Activated T-helper 1 cell treated with anti-CD3 and anti-CD28 coated beads, Interleukin-12 subunit alpha, Interleukin-12 subunit beta, Interleukin-2, Interleukin-4 antibody, amounts not matched to agents 30 ng/mL and 10 ng/mL and 1 ng/mL, durations not matched to agents 14 hours and 24 hours and 36 hours (primary cell): ENCODE measurements around the gene PHF20. TPM values are rescaled to one million over a fixed set of nuclear protein-coding genes. Genes with fewer than 3 reads are reported as not detected.

ENCODE experiments used
- DNase-seq: peaks from one replicate; pipeline ENCODE4 v3.0.0; 2021; ENCODE audit warnings: low spot score
- H3K27ac Mint-ChIP-seq: one replicate; pipeline ENCODE4 v1.8.0; 2021; ENCODE audit warnings: mild to moderate bottlenecking, mixed read lengths
- H3K27me3 Mint-ChIP-seq: one replicate; pipeline ENCODE4 v1.8.0; 2022; ENCODE audit warnings: mild to moderate bottlenecking, moderate library complexity, mixed read lengths; ENCODE audit not compliant: insufficient read depth
- H3K36me3 Mint-ChIP-seq: one replicate; pipeline ENCODE4 v1.8.0; 2021; ENCODE audit warnings: low read depth, mixed read lengths
- H3K4me1 Mint-ChIP-seq: one replicate; pipeline ENCODE4 v1.8.0; 2021; ENCODE audit warnings: low read depth, mixed read lengths
- H3K4me3 Mint-ChIP-seq: one replicate; pipeline ENCODE4 v1.8.0; 2021; ENCODE audit warnings: mild to moderate bottlenecking, moderate library complexity, mixed read lengths
- H3K9me3 Mint-ChIP-seq: one replicate; pipeline ENCODE4 v1.8.0; 2021; ENCODE audit warnings: mixed read lengths
- intact Hi-C: fragments of 100-400 bp; cut with micrococcal nuclease; formaldehyde crosslinking; loops from one replicate; pipeline ENCODE4 v1.15.1; 2024
- total RNA-seq: library from RNA; stranded (reverse); gene quantifications from 2 replicates; pipeline ENCODE4 v1.2.3, GENCODE V29; 2022

Gene PHF20
- total RNA-seq, 1 donor from 2014 or later = 50.5 TPM

GRCh38 chr20:35909796-35910195 lies 138.0 kb downstream of the PHF20 start:
- Mint-ChIP-seq H3K27ac (no peak overlapping the region), H3K9me3 (no peaks in the 10 kb centered on the region), H3K4me1 (peaks cover 24% of the 10 kb centered on the region), H3K36me3 (peaks cover 34% of the 10 kb centered on the region), H3K4me3 (no peak overlapping the region), H3K27me3 (no peaks in the 10 kb centered on the region)
- intact Hi-C loops = no loop called here
- no peak for DNase-seq

- no peaks in the 10 kb centered on the region for H3K27me3 Mint-ChIP-seq
- no peak overlapping the region for H3K4me3 Mint-ChIP-seq
- H3K9me3 Mint-ChIP-seq = no peaks in the 10 kb centered on the region
- H3K4me1 Mint-ChIP-seq = peaks cover 24% of the 10 kb centered on the region
- no peak overlapping the region for H3K27ac Mint-ChIP-seq
- intact Hi-C loops = no loop called here
- DNase-seq = no peak
- peaks cover 31% of the 10 kb centered on the region for H3K36me3 Mint-ChIP-seq
Measured at GRCh38 chr20:35910254-35910653, 138.4 kb downstream of the PHF20 start.

DNA sequence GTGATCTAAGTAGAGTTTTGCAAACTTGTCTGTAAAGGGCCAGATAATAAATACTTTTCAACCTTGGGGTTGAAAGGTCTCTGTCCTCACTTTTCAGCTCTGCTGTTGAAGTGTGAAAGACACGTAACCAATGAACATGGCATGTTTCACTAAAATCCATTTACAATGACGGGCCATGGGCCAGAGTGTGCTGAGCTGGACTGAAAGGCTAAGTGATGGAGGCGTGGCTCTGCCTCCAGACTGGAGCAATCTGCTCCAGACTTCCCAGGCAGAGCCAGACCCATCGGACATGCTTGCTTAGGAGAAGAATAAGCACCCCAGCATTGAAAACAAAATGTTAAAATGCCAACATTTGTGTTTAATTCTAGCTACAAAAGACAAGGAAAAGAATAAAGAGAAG lies 141.1 kb downstream of the PHF20 start:
- intact Hi-C loops = no loop called here
- peaks cover 23% of the 10 kb centered on the region for H3K36me3 Mint-ChIP-seq
- no peak overlapping the region for H3K4me3 Mint-ChIP-seq
- DNase-seq = no peak
- H3K27me3 Mint-ChIP-seq = no peaks in the 10 kb centered on the region
- no peaks in the 10 kb centered on the region for H3K9me3 Mint-ChIP-seq
- H3K27ac Mint-ChIP-seq = no peak overlapping the region
- H3K4me1 Mint-ChIP-seq = peaks cover 24% of the 10 kb centered on the region

DNA sequence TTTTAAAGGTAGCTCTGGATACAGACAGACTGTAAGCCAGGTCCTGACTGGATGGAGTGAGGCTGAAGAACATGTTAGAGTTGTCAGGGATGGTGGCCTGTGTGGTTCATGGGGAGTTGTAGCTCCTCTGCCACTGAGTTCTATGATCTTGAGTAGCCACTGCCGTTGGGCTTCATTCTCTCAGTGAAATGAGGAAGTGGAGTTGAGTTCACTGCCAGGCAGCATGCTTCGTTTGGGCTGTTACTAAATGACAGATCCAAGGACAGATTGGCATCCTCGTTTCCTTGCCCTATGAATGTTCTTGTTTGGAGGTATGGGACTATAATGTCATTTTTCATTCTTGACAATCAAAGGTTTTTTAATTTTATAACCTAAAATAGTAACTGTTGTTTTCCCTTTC lies 145.3 kb downstream of the PHF20 start:
- Mint-ChIP-seq H3K27me3 (no peaks in the 10 kb centered on the region), H3K36me3 (peaks cover 17% of the 10 kb centered on the region), H3K4me1 (peaks cover 7% of the 10 kb centered on the region), H3K4me3 (no peak overlapping the region), H3K9me3 (no peaks in the 10 kb centered on the region), H3K27ac (no peak overlapping the region)
- intact Hi-C loops = no loop called here
- DNase-seq = no peak

GRCh38 chr20:35918021-35918420 lies 146.2 kb downstream of the PHF20 start:
- DNase-seq = no peak
- Mint-ChIP-seq H3K9me3 (no peaks in the 10 kb centered on the region), H3K27me3 (no peaks in the 10 kb centered on the region), H3K4me1 (peaks cover 7% of the 10 kb centered on the region), H3K36me3 (peaks cover 16% of the 10 kb centered on the region), H3K27ac (no peak overlapping the region), H3K4me3 (no peak overlapping the region)
- intact Hi-C loops = no loop called here

DNA sequence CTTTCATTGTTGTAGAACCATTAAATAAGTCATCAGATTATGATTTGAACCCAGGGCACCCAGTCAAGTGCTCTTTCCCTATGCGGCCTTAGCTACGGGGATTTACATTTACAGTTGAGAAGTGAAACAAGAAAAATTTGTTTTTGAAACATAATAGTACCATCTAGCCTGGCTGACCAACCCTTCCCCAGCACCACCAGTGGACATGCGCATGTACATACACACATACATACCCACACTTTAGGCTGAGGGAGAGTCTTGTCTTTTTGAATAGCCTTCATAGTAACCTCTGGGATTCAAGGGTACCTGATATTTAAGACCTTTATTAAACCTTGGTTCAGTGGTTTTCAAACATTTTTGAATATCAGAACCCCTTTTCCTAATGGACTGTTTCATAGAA lies 148.7 kb downstream of the PHF20 start:
- H3K4me1 Mint-ChIP-seq = no peaks in the 10 kb centered on the region
- DNase-seq = no peak
- intact Hi-C loops = no loop called here
- no peak overlapping the region for H3K27ac Mint-ChIP-seq
- no peaks in the 10 kb centered on the region for H3K9me3 Mint-ChIP-seq
- H3K36me3 Mint-ChIP-seq = peaks cover 7% of the 10 kb centered on the region
- no peak overlapping the region for H3K4me3 Mint-ChIP-seq
- H3K27me3 Mint-ChIP-seq = no peaks in the 10 kb centered on the region

GRCh38 chr20:35929301-35929700 lies 157.5 kb downstream of the PHF20 start:
- peaks cover 34% of the 10 kb centered on the region for H3K36me3 Mint-ChIP-seq
- no peaks in the 10 kb centered on the region for H3K27me3 Mint-ChIP-seq
- no peak overlapping the region for H3K4me3 Mint-ChIP-seq
- peaks cover 9% of the 10 kb centered on the region for H3K4me1 Mint-ChIP-seq
- no peaks in the 10 kb centered on the region for H3K9me3 Mint-ChIP-seq
- intact Hi-C loops = no loop called here
- H3K27ac Mint-ChIP-seq = peak overlapping the region; percentile 41
- DNase-seq = no peak

DNA sequence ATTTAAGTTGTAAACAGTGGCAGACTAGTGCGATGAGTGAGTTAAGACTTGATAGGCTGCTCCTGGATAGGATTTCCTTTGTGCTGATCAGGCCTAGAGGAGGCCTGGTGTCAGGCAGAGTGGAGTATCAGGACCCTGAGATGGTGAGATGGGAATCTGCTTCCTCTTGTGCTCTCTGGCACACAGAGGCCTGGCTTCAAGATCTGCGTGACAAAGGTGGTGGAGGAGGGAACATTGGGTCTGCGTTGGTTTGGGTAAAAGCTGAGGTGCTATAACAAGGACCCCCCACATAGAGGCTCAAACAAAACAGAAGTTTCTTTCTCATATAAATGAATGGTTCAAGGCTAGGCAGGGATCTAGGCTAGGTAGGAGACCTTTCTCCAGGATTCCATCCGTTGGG lies 162.2 kb downstream of the PHF20 start:
- Mint-ChIP-seq H3K9me3 (no peaks in the 10 kb centered on the region), H3K4me1 (peaks cover 18% of the 10 kb centered on the region), H3K4me3 (no peak overlapping the region), H3K36me3 (peaks cover 24% of the 10 kb centered on the region), H3K27me3 (no peaks in the 10 kb centered on the region), H3K27ac (no peak overlapping the region)
- no peak for DNase-seq
- intact Hi-C loops = no loop called here

DNA sequence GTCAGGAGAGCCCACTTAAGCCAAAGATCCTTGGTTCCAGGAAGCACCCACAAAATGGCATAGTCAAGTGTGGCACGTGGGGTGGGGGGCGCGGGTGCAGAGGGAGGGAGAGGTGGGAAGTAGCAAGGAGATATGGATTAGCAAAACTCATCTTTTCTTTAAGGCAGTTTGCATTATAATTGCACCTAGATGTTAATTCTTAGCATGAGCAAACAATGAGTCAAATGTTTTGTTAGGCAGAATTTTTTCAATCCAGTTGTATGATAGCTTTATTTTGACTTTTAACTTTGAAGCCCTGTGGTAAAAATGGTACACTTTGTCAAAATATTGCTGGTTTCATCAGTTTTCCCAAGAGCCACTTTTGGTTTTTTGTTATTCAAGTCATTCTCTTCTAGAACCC lies 167.4 kb downstream of the PHF20 start:
- Mint-ChIP-seq H3K4me3 (no peak overlapping the region), H3K27me3 (no peaks in the 10 kb centered on the region), H3K27ac (no peak overlapping the region), H3K36me3 (peaks cover 17% of the 10 kb centered on the region), H3K4me1 (peaks cover 9% of the 10 kb centered on the region), H3K9me3 (no peaks in the 10 kb centered on the region)
- intact Hi-C loops = no loop called here
- DNase-seq = no peak

DNA sequence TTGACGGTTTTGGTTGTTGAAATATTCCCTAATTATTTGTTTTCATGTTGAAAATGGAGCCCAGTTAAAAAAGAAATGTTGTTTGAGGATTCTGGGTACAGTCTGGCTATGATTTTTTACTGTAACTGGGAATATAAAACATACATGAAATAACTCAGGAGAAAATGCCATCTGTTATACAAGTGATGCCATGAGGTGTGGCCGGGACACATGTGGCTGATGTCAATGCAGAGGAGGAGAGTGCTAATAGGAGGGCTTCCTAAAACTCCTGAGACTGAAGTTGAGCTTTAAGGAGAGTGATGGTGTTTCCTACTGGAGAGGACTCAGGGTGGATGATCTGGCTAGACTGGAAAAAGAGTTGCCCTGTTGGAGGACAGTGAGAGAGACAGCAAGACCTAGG lies 169.8 kb downstream of the PHF20 start:
- Mint-ChIP-seq H3K27me3 (no peaks in the 10 kb centered on the region), H3K4me3 (no peak overlapping the region), H3K36me3 (peaks cover 19% of the 10 kb centered on the region), H3K27ac (peak overlapping the region; percentile 37), H3K9me3 (no peaks in the 10 kb centered on the region), H3K4me1 (no peaks in the 10 kb centered on the region)
- no peak for DNase-seq
- intact Hi-C loops = no loop called here

DNA sequence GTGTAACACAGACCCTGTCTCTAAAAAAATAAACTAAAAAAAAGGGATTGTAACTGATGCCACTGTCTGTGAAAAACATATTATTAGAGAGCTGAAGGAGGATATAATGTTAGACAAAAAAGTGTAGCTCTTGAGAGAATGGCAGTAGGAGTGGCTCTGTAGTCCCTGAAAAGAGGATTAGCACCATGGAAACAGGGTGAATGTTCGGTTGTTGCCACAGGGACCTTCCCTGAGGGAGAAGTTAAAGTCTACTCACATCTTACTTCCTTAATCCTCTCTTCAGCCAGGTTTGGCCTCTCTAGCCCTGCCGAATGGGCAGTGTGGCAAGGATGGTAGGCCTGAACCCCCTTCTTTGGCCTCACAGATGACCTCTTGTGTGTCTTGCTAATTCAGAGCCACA lies 170.4 kb downstream of the PHF20 start:
- no peak for DNase-seq
- Mint-ChIP-seq H3K36me3 (peaks cover 17% of the 10 kb centered on the region), H3K4me3 (no peak overlapping the region), H3K9me3 (no peaks in the 10 kb centered on the region), H3K27me3 (no peaks in the 10 kb centered on the region), H3K27ac (no peak overlapping the region), H3K4me1 (no peaks in the 10 kb centered on the region)
- intact Hi-C loops = no loop called here

GRCh38 chr20:35947489-35947888 lies 175.7 kb downstream of the PHF20 start:
- Mint-ChIP-seq H3K4me3 (no peak overlapping the region), H3K9me3 (no peaks in the 10 kb centered on the region), H3K27ac (no peak overlapping the region), H3K27me3 (no peaks in the 10 kb centered on the region), H3K36me3 (peaks cover 12% of the 10 kb centered on the region), H3K4me1 (peaks cover 21% of the 10 kb centered on the region)
- DNase-seq = no peak
- intact Hi-C loops = no loop called here

DNA sequence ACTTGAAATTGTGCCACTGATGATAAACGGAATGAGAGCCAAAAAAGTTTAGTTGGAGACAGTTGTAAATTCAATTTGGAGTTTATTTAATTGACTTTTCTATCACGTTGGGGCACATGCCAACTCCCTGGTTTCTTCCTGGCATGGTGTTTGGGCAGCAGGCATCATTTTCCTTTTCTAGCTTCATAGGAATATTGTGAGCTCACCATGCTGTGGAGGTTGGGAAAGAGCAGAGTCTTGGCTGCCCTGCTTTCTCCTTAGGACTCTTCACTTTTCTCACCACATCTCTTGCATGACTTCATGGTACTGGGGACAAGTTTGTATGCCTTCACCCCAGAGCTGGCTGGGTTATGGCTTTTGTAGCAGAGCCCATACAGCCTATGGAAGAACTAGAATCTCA lies 176.1 kb downstream of the PHF20 start:
- Mint-ChIP-seq H3K27me3 (no peaks in the 10 kb centered on the region), H3K4me3 (no peak overlapping the region), H3K27ac (no peak overlapping the region), H3K4me1 (peaks cover 26% of the 10 kb centered on the region), H3K9me3 (no peaks in the 10 kb centered on the region), H3K36me3 (peaks cover 15% of the 10 kb centered on the region)
- no peak for DNase-seq
- intact Hi-C loops = no loop called here

DNA sequence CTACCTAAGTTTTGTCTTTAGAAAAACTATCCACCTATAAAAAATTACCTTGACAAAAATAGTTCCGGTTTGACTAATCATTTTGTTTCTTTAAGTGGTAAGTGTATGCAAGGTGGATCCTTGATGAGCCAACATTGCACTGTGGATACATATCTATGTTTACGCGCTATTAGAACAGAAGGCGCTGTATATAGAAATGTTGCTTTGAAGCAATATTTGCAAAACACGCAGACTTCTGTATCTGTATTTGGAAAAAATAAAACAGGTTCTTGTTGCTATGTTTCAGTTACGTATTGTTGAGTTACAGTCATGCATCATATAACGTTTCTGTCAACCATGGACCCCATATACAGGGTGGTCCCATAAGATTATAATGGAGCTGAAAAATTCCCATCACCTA lies 178.3 kb downstream of the PHF20 start:
- Mint-ChIP-seq H3K4me3 (no peak overlapping the region), H3K4me1 (peaks cover 33% of the 10 kb centered on the region), H3K9me3 (no peaks in the 10 kb centered on the region), H3K36me3 (peaks cover 16% of the 10 kb centered on the region), H3K27ac (no peak overlapping the region), H3K27me3 (no peaks in the 10 kb centered on the region)
- DNase-seq = no peak
- intact Hi-C loops = loop anchor here (5.0 to 10.0 kb wide), 4 partner anchors 668 to 1145 kb away; partner anchors contain the start of genes ACSS2, DSN1, EIF6 and RBL1
